ENCODE data around the gene BNIP1.

DNA sequence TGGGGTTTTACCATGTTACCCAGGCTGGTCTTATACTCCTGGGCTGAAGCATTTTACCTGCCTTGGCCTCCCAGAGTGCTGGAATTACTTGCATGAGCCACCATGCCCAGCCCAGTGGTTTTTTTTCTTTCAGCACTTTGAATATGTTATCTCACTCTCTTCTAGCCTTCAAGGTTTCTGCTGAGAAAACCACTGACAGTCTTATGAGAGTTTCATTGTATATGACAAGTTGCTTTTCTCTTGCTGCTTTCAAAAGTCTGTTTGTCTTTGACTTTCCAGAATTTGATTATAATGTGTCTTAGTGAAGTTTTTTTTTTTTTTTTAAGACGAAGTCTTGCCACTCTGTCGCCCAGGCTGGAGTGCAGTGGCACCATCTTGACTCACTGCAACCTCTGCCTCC is 43.1 kb upstream of the BNIP1 start:
- no peak for TF ChIP-seq EZH2 (IDR thresholded peaks at IDR 0.05)
- no peak for TF ChIP-seq POLR2AphosphoS5 (IDR thresholded peaks at IDR 0.05; ENCODE audit: borderline replicate concordance, low read depth, low read length)

Measured in SK-N-MC (cell line).